Activated CD4-positive, alpha-beta T cell treated with anti-CD3 and anti-CD28 coated beads, Interleukin-2, amount 10 ng/mL, durations not matched to agents 7 days and 5 days (primary cell): ENCODE data around the gene PLCH2. TPM values are rescaled to one million over a fixed set of nuclear protein-coding genes. Genes with fewer than 3 reads are reported as not detected.

Source experiments
- CTCF ChIA-PET: fragments of 350-600 bp; sonication (Branson Sonifier 250); formaldehyde crosslinking; loops from one replicate; lab custom pipeline; 2021; ENCODE audit warnings: antibody characterized with exemption; lab: Charles Lee
- POLR2A ChIA-PET: fragments of 350-600 bp; sonication (Branson Sonifier 250); formaldehyde crosslinking; loops from one replicate; lab custom pipeline; 2021; ENCODE audit warnings: antibody characterized with exemption; lab: Charles Lee
- DNase-seq: peaks from one replicate; pipeline ENCODE4 v3.0.0-alpha.2; 2020
- H3K27ac Mint-ChIP-seq: one replicate; pipeline ENCODE4 v1.8.0; 2021; ENCODE audit warnings: mild to moderate bottlenecking, moderate library complexity, mixed read lengths
- H3K27me3 Mint-ChIP-seq: one replicate; pipeline ENCODE4 v1.8.0; 2021; ENCODE audit warnings: mixed read lengths
- H3K36me3 Mint-ChIP-seq: one replicate; pipeline ENCODE4 v1.8.0; 2021; ENCODE audit warnings: low read depth, mixed read lengths
- H3K4me1 Mint-ChIP-seq: one replicate; pipeline ENCODE4 v1.8.0; 2021; ENCODE audit warnings: mixed read lengths
- H3K4me3 Mint-ChIP-seq: one replicate; pipeline ENCODE4 v1.8.0; 2021; ENCODE audit warnings: mild to moderate bottlenecking, moderate library complexity, mixed read lengths
- H3K9me3 Mint-ChIP-seq: one replicate; pipeline ENCODE4 v1.8.0; 2021; ENCODE audit warnings: mixed read lengths
- total RNA-seq, 2 experiments: library from RNA; stranded (reverse); gene quantifications; one replicate each; pipeline ENCODE4 v1.2.3, GENCODE V29; 2021

The PLCH2 gene
- total RNA-seq, 2 experiments from 2014 or later, result 16.7 to 21.1 TPM

DNA sequence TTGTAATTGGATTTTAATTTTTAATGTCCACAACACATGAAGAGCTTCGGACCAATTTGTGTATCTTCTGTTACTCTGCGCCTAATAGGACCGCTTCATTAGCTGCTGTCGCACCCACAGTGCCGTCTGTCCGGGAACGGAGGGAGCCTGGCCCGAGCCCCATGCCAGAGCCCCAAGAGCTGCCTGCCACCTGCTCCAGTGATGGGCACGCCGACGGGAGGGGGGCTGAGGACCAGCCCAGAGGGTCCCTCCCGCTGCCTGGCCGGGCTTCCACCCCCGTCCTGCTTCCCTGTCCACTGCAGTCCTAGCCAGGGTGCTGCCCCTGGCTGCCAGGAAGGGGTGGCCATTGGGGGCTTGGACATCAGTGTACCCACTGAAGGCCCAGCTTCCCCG lies 30.3 kb upstream of the PLCH2 start:
- ChIA-PET CTCF (no interaction called here), POLR2A (no interaction called here)
- no peak overlapping the region for H3K27ac Mint-ChIP-seq
- H3K9me3 Mint-ChIP-seq, result no peaks in the 10 kb centered on the region
- H3K4me3 Mint-ChIP-seq, result no peak overlapping the region
- H3K4me1 Mint-ChIP-seq, result no peaks in the 10 kb centered on the region
- DNase-seq, result no peak
- no peaks in the 10 kb centered on the region for H3K36me3 Mint-ChIP-seq
- peaks cover 10% of the 10 kb centered on the region for H3K27me3 Mint-ChIP-seq

GRCh38 chr1:2446394-2446793 lies 29.7 kb upstream of the PLCH2 start:
- Mint-ChIP-seq H3K4me3 (no peak overlapping the region), H3K4me1 (no peaks in the 10 kb centered on the region), H3K27ac (no peak overlapping the region), H3K36me3 (no peaks in the 10 kb centered on the region), H3K27me3 (peaks cover 10% of the 10 kb centered on the region), H3K9me3 (no peaks in the 10 kb centered on the region)
- ChIA-PET POLR2A (no interaction called here), CTCF (no interaction called here)
- DNase-seq, result no peak

DNA sequence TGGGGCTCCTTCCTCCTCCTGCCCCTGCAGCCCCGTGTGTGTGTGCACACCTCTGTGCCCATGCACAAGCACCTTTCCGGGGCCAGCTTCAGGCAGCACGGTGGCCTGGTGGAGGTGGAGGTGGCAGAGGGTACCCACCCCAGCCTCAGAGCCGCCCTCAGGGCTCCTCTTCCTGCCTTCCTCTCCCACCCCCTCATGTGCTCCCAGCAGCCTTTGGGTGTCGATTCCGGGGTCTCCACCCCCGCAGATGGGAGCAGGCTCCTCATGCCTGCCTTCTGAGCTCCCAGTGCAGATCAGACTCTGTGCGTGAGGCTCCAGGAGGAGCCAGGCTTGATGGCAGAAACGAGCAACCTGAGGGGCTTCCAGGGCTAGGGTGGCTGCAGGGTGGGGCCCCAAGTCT lies 29.2 kb upstream of the PLCH2 start:
- no peak overlapping the region for H3K27ac Mint-ChIP-seq
- H3K36me3 Mint-ChIP-seq, result no peaks in the 10 kb centered on the region
- no peak overlapping the region for H3K4me3 Mint-ChIP-seq
- H3K9me3 Mint-ChIP-seq, result no peaks in the 10 kb centered on the region
- ChIA-PET CTCF (no interaction called here), POLR2A (no interaction called here)
- H3K27me3 Mint-ChIP-seq, result peaks cover 10% of the 10 kb centered on the region
- H3K4me1 Mint-ChIP-seq, result no peaks in the 10 kb centered on the region
- DNase-seq, result no peak

GRCh38 chr1:2447276-2448097 lies 28.6 kb upstream of the PLCH2 start:
- DNase-seq, result no peak
- no peak overlapping the region for H3K27ac Mint-ChIP-seq
- H3K36me3 Mint-ChIP-seq, result no peaks in the 10 kb centered on the region
- no peak overlapping the region for H3K4me3 Mint-ChIP-seq
- H3K9me3 Mint-ChIP-seq, result no peaks in the 10 kb centered on the region
- peaks cover 8% of the 10 kb centered on the region for H3K27me3 Mint-ChIP-seq
- ChIA-PET CTCF (no interaction called here), POLR2A (no interaction called here)
- no peaks in the 10 kb centered on the region for H3K4me1 Mint-ChIP-seq

DNA sequence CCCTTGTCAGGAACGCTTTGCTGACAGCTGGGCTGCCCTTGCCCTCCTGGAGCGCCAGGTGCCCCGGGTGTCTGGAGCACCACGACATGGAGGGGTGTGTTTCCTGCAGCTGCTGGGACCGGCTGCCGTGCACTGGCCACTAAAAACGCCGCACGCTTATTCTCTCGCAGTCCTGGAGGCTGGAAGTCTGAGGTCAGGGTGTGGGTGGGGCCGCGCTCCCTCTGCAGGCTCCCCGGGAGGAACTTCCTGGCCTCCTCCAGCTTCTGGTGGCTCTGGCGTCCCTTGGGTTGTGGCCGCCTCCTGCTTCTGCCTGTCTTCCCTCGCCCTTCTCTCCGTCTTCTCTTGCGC lies 28.0 kb upstream of the PLCH2 start:
- ChIA-PET CTCF (no interaction called here), POLR2A (no interaction called here)
- no peaks in the 10 kb centered on the region for H3K4me1 Mint-ChIP-seq
- no peaks in the 10 kb centered on the region for H3K36me3 Mint-ChIP-seq
- no peak overlapping the region for H3K27ac Mint-ChIP-seq
- no peak for DNase-seq
- H3K9me3 Mint-ChIP-seq, result no peaks in the 10 kb centered on the region
- no peak overlapping the region for H3K4me3 Mint-ChIP-seq
- H3K27me3 Mint-ChIP-seq, result peaks cover 5% of the 10 kb centered on the region

DNA sequence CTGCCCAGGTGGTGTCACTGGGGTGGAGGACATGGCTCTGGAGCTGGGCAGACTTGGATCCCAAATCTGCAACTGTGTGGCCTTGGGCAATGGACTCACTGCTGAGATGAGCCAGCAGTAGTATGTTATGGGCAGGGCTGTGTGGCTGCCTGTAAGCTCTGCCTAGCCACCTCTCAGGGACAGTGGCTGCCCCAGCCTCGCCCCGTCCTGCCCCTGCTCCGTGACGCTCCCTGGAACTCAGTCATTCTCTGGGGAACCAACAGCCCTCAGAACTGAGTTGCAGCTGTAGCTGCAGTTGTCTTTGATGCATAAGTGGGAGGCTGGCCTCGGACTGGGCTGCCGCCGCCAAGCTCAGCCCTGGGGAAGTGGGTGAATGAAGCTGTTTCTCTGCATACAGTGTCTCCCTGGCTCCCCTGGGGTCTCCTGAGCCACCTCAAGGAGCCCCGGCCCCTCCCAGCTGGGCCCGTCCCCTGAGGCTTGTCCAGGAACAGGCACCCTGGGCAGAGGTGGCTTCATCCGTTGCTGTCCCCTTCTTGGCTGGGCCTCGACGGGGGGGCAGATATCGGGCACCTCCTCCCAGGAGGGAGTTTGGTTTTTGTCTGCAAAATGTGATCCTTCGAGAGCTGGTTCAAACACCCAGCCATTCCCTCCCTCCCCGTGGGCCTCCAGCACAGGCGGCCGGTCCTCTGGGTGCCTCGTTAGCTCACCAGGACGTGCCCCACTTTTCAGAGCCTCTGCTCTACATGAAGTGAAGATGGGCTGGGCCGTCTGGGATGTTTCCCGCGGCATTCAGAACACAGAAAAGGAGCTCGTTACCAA lies 26.2 kb upstream of the PLCH2 start:
- no peak overlapping the region for H3K27ac Mint-ChIP-seq

GRCh38 chr1:2451741-2452140 lies 24.3 kb upstream of the PLCH2 start:
- ChIA-PET POLR2A (no interaction called here), CTCF (no interaction called here)
- Mint-ChIP-seq H3K36me3 (no peaks in the 10 kb centered on the region), H3K4me1 (no peaks in the 10 kb centered on the region), H3K4me3 (no peak overlapping the region), H3K9me3 (no peaks in the 10 kb centered on the region), H3K27me3 (no peaks in the 10 kb centered on the region), H3K27ac (no peak overlapping the region)
- DNase-seq, result no peak

More for the DNA sequence above, 26.2 kb upstream of the PLCH2 start:
- POLR2A ChIA-PET, result no interaction called here
- Mint-ChIP-seq H3K4me3 (no peak overlapping the region), H3K9me3 (no peaks in the 10 kb centered on the region), H3K4me1 (no peaks in the 10 kb centered on the region), H3K36me3 (no peaks in the 10 kb centered on the region), H3K27me3 (peaks cover 5% of the 10 kb centered on the region)
- DNase-seq, result no peak
- CTCF ChIA-PET, result interaction anchor here (0.8 to 1.4 kb wide), 2 partner anchors 15 to 75 kb away, joined by 3 read pairs; no protein-coding TSS in a partner anchor

GRCh38 chr1:2452201-2452931 lies 23.7 kb upstream of the PLCH2 start:
- Mint-ChIP-seq H3K4me3 (no peak overlapping the region), H3K4me1 (no peaks in the 10 kb centered on the region), H3K9me3 (no peaks in the 10 kb centered on the region), H3K27me3 (no peaks in the 10 kb centered on the region), H3K36me3 (no peaks in the 10 kb centered on the region), H3K27ac (no peak overlapping the region)
- ChIA-PET CTCF (interaction anchor here (1.1 kb wide), 1 partner anchor 10 kb away, joined by 3 read pairs; no protein-coding TSS in a partner anchor), POLR2A (no interaction called here)
- DNase-seq, result no peak

DNA sequence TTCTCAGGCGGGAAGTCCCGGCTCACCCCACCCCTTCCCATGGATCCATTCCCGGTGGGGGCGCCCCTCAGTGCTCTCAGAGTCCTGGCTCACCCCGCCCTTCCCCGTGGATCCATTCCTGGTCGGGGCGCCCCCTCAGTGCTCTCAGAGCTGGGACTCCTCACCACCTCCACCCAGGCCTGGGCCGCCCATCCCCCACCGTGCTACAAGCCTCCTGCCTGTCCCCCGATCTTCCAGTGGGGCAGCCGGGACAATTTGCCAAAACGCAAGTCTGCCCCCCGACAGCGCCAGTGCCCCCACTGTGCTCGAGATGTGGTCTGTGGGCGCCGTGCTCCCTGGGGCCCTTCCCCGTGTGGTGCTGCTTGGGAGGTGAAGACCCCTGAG lies 23.2 kb upstream of the PLCH2 start:
- H3K27me3 Mint-ChIP-seq, result no peaks in the 10 kb centered on the region
- no peaks in the 10 kb centered on the region for H3K4me1 Mint-ChIP-seq
- DNase-seq, result no peak
- no peaks in the 10 kb centered on the region for H3K36me3 Mint-ChIP-seq
- H3K27ac Mint-ChIP-seq, result no peak overlapping the region
- ChIA-PET CTCF (interaction anchor here (1.1 kb wide), 1 partner anchor 10 kb away, joined by 3 read pairs; no protein-coding TSS in a partner anchor), POLR2A (no interaction called here)
- no peaks in the 10 kb centered on the region for H3K9me3 Mint-ChIP-seq
- no peak overlapping the region for H3K4me3 Mint-ChIP-seq

DNA sequence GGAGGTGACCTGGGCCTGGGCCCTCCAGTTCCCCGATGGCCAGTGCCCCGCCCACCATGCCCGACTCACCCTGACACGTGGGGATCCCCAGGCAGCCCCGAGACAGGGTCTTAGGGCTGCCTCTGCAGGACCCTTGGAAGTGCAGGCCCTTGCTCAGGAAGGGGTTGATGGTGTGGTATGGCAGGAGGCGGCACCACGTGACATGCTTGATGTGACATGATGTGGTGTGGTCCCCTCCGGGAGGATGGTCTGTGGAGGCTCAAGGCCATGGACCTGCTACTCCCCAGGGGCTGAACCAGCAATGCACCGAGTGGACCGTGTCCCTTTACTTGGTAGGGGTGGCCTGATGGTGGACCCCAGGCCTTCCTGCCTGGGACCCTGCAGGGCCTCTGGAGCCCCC lies 21.9 kb upstream of the PLCH2 start:
- Mint-ChIP-seq H3K36me3 (no peaks in the 10 kb centered on the region), H3K27ac (no peak overlapping the region), H3K27me3 (no peaks in the 10 kb centered on the region), H3K4me3 (no peak overlapping the region), H3K9me3 (no peaks in the 10 kb centered on the region), H3K4me1 (no peaks in the 10 kb centered on the region)
- ChIA-PET POLR2A (no interaction called here), CTCF (no interaction called here)
- no peak for DNase-seq

- no peak overlapping the region for H3K4me3 Mint-ChIP-seq
- H3K36me3 Mint-ChIP-seq, result no peaks in the 10 kb centered on the region
- no peak for DNase-seq
- H3K4me1 Mint-ChIP-seq, result no peaks in the 10 kb centered on the region
- POLR2A ChIA-PET, result no interaction called here
- H3K9me3 Mint-ChIP-seq, result no peaks in the 10 kb centered on the region
- CTCF ChIA-PET, result no interaction called here
- no peaks in the 10 kb centered on the region for H3K27me3 Mint-ChIP-seq
- H3K27ac Mint-ChIP-seq, result no peak overlapping the region
These were observed 20.3 kb upstream of the PLCH2 start for GRCh38 chr1:2455757-2456156.

GRCh38 chr1:2457444-2457843 lies 18.6 kb upstream of the PLCH2 start:
- DNase-seq, result no peak
- Mint-ChIP-seq H3K27me3 (no peaks in the 10 kb centered on the region), H3K9me3 (no peaks in the 10 kb centered on the region), H3K4me3 (no peak overlapping the region), H3K27ac (no peak overlapping the region), H3K4me1 (no peaks in the 10 kb centered on the region), H3K36me3 (no peaks in the 10 kb centered on the region)
- ChIA-PET POLR2A (no interaction called here), CTCF (no interaction called here)

GRCh38 chr1:2458687-2459086 lies 17.4 kb upstream of the PLCH2 start:
- Mint-ChIP-seq H3K4me3 (no peak overlapping the region), H3K27ac (no peak overlapping the region), H3K27me3 (no peaks in the 10 kb centered on the region), H3K9me3 (no peaks in the 10 kb centered on the region), H3K36me3 (no peaks in the 10 kb centered on the region), H3K4me1 (no peaks in the 10 kb centered on the region)
- ChIA-PET POLR2A (no interaction called here), CTCF (no interaction called here)
- DNase-seq, result no peak
